Measurements from ENCODE around the gene APC2. TPM values are rescaled to one million over a fixed set of nuclear protein-coding genes. Genes with fewer than 3 reads are reported as not detected.

The APC2 gene
- total RNA-seq, 2 experiments from 2014 or later = 0.57 to 5.5 TPM

GRCh38 chr19:1520203-1520780, 70.4 kb downstream of the APC2 start:
- H3K9me2 ChIP-seq (ENCODE audit: insufficient read depth, low read length) = no peaks in the 10 kb centered on the region
- no peak for DNase-seq (ENCODE audit: low spot score)
- H3K27ac ChIP-seq (ENCODE audit: low read depth, low read length, poor library complexity, severe bottlenecking) = no peak overlapping the region
- intact Hi-C loops (cut with micrococcal nuclease; ENCODE audit: unreplicated experiment) = no loop called here
- H2AFZ ChIP-seq (ENCODE audit: low read length) = no peak overlapping the region
- H3K4me3 ChIP-seq (ENCODE audit: low read depth, low read length, poor library complexity, severe bottlenecking) = no peak overlapping the region
- H3K4me1 ChIP-seq (ENCODE audit: insufficient read depth, low read length, poor library complexity, severe bottlenecking) = no peaks in the 10 kb centered on the region
- ChIA-PET CTCF (ENCODE audit: unreplicated experiment) (no interaction called here), POLR2A (no interaction called here)
- no TSS peak for BruUV-seq (replicated peaks)
- TF ChIP-seq, protein P1, sequence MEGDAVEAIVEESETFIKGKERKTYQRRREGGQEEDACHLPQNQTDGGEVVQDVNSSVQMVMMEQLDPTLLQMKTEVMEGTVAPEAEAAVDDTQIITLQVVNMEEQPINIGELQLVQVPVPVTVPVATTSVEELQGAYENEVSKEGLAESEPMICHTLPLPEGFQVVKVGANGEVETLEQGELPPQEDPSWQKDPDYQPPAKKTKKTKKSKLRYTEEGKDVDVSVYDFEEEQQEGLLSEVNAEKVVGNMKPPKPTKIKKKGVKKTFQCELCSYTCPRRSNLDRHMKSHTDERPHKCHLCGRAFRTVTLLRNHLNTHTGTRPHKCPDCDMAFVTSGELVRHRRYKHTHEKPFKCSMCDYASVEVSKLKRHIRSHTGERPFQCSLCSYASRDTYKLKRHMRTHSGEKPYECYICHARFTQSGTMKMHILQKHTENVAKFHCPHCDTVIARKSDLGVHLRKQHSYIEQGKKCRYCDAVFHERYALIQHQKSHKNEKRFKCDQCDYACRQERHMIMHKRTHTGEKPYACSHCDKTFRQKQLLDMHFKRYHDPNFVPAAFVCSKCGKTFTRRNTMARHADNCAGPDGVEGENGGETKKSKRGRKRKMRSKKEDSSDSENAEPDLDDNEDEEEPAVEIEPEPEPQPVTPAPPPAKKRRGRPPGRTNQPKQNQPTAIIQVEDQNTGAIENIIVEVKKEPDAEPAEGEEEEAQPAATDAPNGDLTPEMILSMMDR (conservative IDR thresholded peaks at IDR 0.05; ENCODE audit: low read length) = no peak
- no peak for TF ChIP-seq EZH2phosphoT487 (IDR thresholded peaks at IDR 0.05; ENCODE audit: borderline replicate concordance, low read depth, low read length)
- no peaks in the 10 kb centered on the region for H4K20me1 ChIP-seq (ENCODE audit: insufficient read depth, low read length)
- H3K4me2 ChIP-seq (ENCODE audit: low read length) = no peak overlapping the region
- no peaks in the 10 kb centered on the region for H3K9me3 ChIP-seq (ENCODE audit: low read length)
- H3K36me3 ChIP-seq (ENCODE audit: insufficient read depth, low read length) = no peaks in the 10 kb centered on the region
- no peaks in the 10 kb centered on the region for H3K79me2 ChIP-seq (ENCODE audit: insufficient read depth, low read depth, low read length)

- ChIA-PET CTCF (ENCODE audit: unreplicated experiment) (no interaction called here), POLR2A (no interaction called here)
- Histone ChIP-seq H4K20me1 (ENCODE audit: insufficient read depth, low read length) (no peaks in the 10 kb centered on the region), H3K79me2 (ENCODE audit: insufficient read depth, low read depth, low read length) (no peaks in the 10 kb centered on the region), H3K9me2 (ENCODE audit: insufficient read depth, low read length) (no peaks in the 10 kb centered on the region), H3K4me3 (ENCODE audit: low read depth, low read length, poor library complexity, severe bottlenecking) (no peak overlapping the region), H3K9me3 (ENCODE audit: low read length) (no peaks in the 10 kb centered on the region), H3K4me1 (ENCODE audit: insufficient read depth, low read length, poor library complexity, severe bottlenecking) (no peaks in the 10 kb centered on the region), H3K36me3 (ENCODE audit: insufficient read depth, low read length) (no peaks in the 10 kb centered on the region), H2AFZ (ENCODE audit: low read length) (no peak overlapping the region), H3K27ac (ENCODE audit: low read depth, low read length, poor library complexity, severe bottlenecking) (no peak overlapping the region), H3K4me2 (ENCODE audit: low read length) (no peak overlapping the region)
- no peak for DNase-seq (ENCODE audit: low spot score)
- BruUV-seq (replicated peaks) = no TSS peak
- intact Hi-C loops (cut with micrococcal nuclease; ENCODE audit: unreplicated experiment) = no loop called here
- no peak for TF ChIP-seq EZH2phosphoT487 (IDR thresholded peaks at IDR 0.05; ENCODE audit: borderline replicate concordance, low read depth, low read length)
- TF ChIP-seq, protein P1 (conservative IDR thresholded peaks at IDR 0.05; ENCODE audit: low read length) = no peak
Measured at GRCh38 chr19:1521636-1522035, 71.7 kb downstream of the APC2 start.

DNA sequence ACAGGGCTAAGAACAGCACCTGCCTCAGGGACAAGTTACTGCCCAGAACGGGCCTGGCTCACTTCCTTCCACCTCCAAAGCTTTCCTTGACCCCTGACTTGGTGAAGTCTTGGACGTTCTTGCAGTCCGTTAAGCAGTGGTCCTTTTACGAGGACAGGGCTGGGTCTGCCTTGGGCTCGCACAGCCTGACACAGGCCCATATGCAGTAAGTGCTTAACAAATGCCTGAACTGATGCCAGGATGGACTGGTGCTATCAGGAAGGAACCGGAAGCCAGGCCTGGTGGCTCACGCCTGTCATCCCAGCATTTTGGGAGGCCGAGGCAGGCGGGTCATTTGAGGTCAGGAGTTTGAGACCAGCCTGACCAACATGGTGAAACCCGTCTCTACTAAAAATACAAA, 72.1 kb downstream of the APC2 start:
- TF ChIP-seq, protein P1 (conservative IDR thresholded peaks at IDR 0.05; ENCODE audit: low read length) = no peak
- no peak for TF ChIP-seq EZH2phosphoT487 (IDR thresholded peaks at IDR 0.05; ENCODE audit: borderline replicate concordance, low read depth, low read length)
- no peaks in the 10 kb centered on the region for H3K9me2 ChIP-seq (ENCODE audit: insufficient read depth, low read length)
- CTCF ChIA-PET (ENCODE audit: unreplicated experiment) = no interaction called here

More for the DNA sequence above, 72.1 kb downstream of the APC2 start:
- Histone ChIP-seq H4K20me1 (ENCODE audit: insufficient read depth, low read length) (no peaks in the 10 kb centered on the region), H3K27ac (ENCODE audit: low read depth, low read length, poor library complexity, severe bottlenecking) (no peak overlapping the region), H3K4me3 (ENCODE audit: low read depth, low read length, poor library complexity, severe bottlenecking) (no peak overlapping the region), H3K4me1 (ENCODE audit: insufficient read depth, low read length, poor library complexity, severe bottlenecking) (no peaks in the 10 kb centered on the region), H3K36me3 (ENCODE audit: insufficient read depth, low read length) (no peaks in the 10 kb centered on the region), H3K79me2 (ENCODE audit: insufficient read depth, low read depth, low read length) (no peaks in the 10 kb centered on the region), H3K9me3 (ENCODE audit: low read length) (no peaks in the 10 kb centered on the region), H3K4me2 (ENCODE audit: low read length) (no peak overlapping the region), H2AFZ (ENCODE audit: low read length) (no peak overlapping the region)
- intact Hi-C loops (cut with micrococcal nuclease; ENCODE audit: unreplicated experiment) = no loop called here
- POLR2A ChIA-PET = no interaction called here
- DNase-seq (ENCODE audit: low spot score) = no peak
- BruUV-seq (replicated peaks) = no TSS peak
